CD4-positive, alpha-beta T cell treated with Interleukin-15 for 4 hours (primary cell): Measurements from ENCODE around the gene TMEM82.

Experiments used
- DNase-seq: peaks from one replicate; pipeline ENCODE4 v3.0.0-alpha.2; 2020; ENCODE audit warnings: low spot score

The TMEM82 gene

DNA sequence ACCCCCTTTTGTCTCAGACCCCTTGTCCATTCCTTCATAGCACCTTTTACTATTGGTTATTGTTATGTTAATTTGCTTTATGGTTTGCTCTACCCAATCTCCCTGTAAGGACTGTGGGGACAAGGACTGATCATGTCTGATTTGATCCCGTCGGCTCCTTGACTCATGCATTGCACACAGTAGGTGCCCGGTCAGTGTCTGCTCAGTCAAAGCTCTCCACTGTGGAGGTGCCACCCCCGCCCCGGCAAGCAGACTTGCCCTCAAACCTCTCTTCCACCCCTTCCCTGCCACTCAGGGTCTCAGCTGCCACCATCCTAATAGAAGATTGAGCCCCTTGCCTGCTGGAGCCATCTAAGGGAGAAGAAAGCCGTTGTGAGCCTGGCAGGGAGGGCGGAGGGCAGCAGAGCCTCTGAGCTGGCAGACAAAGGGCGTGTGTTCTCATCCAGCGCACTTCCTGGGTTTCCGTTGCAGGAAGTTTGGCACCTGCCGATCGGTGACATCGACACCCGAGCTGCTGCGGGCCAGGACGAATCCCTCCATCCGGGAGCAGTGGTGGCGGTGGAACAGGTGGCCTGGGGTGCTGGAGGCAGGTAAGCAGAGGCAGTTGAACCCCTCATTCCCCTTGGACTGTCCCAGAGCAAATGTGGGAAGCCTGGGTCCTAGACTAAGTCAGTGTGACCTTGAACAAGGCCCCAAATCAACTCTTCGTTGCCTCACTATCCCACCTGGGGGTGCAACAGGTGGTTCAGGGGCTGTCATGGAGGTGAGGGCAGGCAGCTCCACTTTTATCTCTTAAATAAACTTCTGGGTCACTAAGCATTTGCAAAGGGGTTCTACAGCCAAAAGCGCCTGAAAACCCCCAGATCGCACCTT lies 14.1 kb downstream of the TMEM82 start:
- no peak for DNase-seq

DNA sequence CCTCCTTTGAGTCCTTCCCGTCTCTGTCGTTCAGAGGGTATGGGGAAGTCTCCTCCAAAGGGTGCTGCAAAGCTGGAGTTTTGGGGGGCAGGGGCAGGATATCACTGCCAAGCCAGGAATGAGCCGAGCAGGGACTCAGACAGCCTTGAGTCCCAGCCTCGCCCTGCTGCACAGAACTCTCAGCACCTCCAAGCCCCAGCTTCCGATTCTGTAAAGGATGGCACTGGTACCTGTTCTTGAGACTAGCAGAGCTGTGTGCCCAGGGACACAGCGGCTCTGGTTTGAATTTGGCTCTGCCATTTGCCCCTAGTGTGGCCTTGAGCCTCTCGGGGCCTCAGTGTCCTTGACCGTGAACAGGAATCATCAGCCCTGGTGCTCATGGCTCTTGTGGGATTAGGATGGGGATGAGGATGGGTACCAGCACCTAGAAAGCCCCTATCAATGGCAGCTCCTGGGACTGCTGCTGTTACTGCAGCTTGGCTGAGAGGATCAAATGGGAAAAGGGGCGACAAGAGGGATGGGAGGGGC lies 14.8 kb downstream of the TMEM82 start:
- no peak for DNase-seq

DNA sequence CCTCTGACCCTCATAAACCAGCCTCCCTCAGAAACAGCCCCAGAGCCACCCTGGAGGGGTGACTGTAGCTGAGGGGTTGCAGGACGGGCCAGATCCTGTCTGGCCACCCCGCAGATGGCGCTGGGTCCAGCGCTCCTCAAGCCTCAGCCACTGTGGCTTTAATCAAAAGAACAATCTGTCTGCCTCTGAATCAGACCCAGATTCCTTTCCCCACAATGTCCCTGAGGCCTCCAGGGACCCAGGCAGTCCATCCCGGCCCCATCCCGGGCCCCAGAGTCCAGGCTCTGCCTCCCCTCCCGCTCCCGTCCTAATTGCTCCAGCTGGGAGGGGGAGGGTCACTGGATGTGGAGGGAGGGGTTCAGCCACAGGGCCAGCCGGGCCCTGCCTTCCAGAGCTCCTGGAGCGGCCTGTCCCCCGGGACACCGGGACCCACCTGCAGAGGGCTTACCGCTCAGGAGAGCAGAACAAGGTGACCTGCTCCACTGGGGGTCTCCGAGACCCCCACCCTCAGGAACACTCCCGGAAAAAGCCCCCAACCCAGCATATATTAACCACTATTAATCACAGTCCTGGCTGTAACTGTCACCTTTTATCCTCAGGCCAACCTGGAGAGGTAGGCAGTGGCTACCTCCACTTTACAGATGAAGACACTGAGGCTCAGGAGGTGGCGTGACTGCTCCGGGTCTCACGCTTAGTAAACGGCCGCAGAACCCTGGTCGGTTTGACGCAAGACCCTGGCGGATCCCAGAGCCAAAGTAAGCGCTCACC lies 15.5 kb downstream of the TMEM82 start:
- no peak for DNase-seq

DNA sequence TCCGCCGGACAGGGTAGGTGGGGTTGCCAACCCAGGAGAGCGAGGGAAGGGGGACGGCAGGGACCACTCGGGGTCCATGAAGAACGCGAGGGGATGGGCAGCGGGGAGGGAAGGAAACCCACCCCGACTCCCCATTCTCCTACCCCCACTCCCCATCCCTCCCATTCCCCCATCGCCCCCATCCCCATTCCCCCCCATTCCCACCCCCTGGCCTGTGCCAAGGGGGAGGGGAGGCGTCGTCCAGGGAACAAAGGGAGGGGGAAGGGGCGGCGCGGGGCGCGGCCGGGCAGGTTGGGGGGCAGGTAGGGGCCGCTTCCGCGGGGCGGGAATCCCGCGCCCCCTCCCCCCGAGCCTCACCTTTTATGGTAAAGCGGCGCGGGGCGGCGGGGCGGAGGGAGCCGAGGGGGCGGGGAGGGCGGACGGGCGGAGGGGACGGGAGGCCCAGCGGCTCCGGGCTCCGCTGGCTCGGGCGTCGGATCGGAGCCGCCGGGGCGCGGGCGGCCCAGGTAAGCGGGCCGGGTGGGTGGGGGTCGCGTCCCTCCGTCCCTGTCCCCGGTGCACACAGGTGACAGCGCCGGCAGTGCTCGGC lies 16.1 kb downstream of the TMEM82 start, which contains the start of gene FBLIM1:
TSS of gene FBLIM1 (plus strand) at position 453 of the 589 bp plus-strand sequence. CDS start 6,189 bp downstream, outside the sequence.
- DNase-seq, result no peak

DNA sequence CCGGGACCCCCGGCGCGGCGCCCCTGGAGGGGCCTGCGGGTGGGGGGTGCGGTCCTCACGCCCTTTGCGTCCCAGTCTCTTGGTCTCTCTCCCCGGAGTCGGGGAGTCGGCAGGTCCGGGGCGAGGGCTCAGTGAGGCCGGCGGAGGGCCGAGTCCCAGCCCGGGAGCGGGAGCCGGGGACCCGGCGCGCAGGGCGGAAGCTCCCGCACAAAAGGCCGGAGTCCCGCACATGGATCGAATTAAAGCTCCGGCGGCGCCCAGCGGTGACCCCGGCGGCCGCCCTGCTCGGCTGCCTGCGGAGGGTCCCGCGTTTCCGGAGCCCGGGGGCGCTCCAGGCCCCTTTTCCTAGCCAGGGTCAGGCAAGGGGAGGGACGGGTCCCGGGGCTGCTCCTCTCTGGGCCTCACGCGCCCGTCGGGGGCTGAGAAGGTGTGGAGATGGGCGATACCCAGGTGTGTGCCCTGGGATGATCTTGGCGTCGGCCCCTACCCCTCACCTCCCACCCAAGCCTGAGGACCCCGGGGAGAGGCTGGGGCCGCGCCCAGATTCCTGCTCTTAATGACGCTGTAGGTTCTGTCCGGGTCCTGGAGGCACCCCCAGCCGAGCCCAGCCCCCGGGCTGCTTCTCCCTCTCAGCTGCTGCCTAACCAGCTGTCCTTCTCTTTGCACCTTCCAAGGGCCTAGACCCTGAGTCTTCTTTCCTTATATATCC lies 16.8 kb downstream of the TMEM82 start:
- no peak for DNase-seq

DNA sequence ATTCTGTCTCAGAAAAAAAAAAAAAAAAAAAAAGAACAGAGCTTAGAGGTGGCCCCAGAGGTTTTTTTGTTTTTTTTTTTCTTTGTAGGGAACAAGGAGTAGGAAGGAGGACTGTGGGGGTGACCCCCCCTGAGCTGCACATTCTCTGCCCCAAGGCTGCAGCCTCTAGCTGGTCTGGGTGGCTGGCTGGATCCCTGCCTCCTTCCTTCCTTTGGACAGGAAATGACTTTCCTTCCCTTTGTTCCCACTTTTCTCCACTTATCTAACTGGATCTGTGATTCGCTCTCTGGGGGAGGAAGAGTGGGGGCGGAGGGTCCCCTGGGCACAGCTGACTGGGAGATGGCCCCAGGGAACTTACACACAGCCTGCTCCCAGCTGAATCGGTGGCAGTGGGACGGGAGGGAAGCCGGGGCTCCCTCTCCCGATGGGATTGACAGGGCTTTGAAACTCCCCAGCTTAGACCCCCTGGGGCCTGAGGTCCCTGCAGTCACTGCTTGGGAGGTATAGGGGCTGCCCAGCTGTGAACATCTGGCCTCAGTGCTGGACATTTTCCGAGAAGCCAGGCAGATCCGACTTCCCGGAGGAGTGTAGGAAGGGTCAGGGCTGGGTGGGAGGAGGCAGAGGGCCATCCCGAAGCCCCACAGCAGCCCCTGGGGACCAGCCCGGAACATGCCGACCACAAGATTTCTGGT lies 18.4 kb downstream of the TMEM82 start:
- DNase-seq, result no peak

DNA sequence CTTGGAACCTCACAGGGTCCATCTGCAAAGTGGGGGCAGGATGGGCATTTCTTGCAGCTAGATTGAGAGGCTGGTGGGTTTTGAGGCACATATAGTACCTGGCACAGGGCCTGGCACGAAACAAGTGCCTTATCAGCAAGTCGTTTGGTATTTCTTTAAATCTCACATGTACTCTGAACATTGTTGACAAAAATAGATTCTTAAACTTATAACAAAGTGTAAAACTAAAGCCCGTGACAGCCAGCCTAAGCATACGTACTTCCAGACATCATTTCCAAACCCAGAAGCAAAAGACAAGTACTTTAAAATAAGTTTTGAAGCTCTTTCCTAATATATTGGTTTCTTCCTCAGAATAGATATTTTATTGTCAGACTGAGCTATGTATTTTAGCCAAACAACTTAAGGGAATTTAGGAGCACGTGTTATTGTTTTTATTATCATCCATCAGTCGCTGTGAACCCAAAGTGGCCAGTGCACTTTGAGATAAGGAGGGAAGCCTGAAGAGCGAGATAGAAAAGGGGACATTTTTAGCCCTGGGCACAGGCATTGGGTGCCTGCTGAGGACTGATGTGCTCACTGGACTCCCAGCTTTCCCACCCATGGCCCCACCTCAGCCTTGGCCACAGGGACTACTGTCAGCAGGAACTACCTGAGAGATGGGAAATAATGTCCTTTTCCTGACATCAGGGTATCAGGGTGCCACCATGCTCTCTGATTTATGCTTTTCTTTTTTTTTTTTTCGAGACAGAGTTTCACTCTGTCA lies 19.2 kb downstream of the TMEM82 start:
- no peak for DNase-seq

DNA sequence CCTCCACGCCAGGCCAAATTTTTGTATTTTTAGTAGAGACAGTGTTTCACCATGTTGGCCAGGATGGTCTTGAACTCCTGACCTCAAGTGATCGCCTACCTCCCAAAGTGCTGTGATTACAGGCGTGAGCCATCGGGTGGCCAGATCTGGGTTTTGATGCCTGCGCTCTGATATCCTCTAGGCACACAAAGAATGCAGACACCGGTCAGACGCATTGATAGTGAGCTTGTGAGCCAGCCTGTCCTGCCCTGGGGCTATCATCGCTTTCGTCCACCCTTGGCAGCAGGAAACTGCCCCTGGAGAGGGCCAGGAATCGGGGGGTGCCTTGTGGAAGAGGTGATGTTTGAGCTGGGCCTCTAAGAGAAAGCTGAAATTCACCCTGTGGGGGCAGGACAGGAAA lies 20.2 kb downstream of the TMEM82 start:
- DNase-seq, result no peak

DNA sequence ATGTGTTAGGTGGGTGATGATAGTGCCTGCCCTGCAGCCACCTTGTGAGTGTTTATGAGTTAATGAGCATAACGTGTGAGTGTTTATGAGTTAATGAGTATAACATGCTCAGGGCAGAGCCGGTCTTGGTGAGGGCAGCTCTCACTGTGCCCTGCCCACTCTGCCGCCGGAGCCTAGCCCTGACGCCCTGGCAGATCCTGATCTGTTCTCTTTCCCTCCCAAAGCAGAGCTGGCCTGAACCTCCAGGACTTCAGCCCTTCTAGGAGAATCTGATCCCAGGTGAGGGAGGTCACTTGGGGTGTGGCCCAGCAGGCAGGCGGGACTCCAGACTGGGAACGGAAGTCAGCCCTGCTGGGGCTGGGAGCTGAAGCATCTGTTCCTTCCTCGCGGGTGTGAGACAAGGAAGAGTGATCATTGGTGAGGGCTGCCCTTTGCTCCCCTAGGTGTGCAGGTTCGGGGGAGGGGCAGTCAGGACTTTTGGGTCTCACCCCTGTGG lies 22.0 kb downstream of the TMEM82 start:
- DNase-seq, result no peak

DNA sequence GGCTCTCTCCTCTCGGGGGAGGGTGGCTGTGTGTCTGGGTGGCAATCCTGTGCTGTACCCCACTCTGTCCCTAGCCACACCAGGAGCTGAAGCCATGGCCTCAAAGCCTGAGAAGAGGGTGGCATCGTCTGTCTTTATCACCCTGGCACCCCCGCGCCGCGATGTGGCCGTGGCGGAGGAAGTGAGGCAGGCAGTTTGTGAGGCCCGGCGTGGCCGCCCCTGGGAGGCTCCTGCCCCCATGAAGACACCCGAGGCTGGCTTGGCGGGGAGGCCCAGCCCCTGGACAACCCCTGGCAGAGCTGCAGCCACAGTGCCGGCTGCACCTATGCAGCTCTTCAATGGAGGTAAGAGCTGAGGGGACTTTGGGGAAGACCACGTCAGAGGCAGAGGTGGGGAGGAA lies 22.6 kb downstream of the TMEM82 start:
- no peak for DNase-seq

DNA sequence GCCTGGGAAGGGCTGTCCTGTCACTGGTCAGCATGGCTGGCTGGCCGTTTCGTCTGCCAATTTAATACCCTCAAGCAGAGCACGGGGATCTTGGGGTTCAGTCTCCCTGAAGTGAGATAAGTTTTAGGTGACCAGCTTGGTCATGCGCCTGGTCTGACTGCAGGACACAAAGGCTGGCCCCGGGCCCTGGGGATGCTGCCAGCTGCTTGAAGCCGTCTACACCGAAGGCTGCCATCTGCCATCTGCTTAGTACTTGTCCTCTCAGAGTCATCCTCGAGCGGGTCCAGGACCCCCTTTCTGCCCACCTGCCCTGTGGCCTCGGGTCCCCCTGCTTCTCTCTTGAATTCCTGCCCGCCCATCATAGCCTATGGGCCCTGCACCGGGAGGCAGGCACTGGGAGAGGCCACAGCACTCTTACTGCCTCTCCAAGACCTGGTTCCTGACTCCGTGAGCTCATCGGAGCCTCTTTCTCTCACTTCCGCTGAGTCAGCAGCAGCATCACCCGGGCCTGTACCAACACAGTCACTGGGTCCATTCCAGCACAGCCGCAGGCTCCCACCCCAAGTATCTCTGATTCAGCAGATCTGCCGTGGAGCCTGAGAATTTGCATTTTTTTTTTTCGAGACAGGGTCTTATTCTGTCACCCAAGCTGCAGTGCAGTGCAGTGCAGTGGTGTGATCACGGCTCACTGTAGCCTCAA lies 23.3 kb downstream of the TMEM82 start:
- no peak for DNase-seq

DNA sequence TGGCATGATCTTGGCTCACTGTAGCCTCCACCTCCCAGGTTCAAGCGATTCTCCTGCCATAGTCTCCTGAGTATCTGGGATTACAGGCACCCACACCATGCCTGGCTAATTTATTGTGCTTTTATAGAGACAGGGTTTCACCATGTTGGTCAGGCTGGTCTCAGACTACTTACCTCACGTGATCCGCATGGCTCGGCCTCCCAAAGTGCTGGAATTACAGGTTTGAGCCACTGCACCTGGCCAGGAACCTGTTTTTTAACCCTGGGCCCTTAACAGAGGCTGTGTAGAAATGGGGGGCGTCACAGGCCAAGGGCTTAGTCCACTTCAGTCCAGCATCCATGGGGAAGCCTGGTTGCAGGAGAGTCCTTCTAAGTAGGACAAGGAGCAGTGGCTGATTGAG lies 25.6 kb downstream of the TMEM82 start:
- DNase-seq, result no peak

DNA sequence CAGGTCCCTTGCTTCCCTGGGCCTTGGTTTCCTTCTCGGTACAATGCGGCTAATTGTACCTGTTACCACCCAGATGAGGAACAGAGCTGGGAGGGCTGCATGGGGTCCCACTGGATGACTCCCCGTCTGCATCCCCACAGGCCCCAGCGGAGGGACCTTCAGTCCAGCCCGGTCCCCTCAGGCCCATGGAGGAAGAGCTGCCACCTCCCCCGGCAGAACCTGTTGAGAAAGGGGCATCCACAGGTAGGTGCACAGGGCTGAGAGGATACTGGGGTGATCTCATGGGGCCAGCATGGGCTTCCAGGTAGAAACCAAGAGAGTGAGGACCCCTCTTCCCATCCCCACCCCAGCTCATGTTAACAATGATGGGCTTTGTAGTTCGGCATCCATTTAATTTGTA lies 26.1 kb downstream of the TMEM82 start:
- no peak for DNase-seq

DNA sequence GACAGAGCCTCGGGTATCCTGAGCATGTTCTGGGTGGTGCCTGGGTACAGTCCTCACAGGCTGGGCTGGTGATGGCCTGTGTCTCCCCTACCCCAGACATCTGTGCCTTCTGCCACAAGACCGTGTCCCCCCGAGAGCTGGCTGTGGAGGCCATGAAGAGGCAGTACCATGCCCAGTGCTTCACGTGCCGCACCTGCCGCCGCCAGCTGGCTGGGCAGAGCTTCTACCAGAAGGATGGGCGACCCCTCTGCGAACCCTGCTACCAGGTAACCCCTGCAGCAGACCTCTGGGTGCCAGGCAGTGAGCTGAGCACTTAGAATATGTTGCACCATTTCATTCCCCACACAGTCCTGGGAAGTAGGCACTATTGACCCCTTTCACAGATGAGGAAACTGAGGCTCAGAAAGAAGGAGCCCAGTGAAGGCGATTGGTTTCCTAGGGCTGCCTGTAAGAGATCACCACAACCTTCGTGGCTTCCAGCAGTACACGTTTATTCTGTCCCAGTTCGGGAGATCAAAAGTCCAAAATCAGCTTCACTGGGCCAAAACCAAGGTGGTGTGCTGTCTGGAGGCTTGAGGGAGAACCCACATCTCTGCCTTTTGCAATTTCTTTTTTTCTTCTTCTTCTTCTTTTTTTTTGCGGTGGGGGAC lies 28.1 kb downstream of the TMEM82 start:
- DNase-seq, result no peak

DNA sequence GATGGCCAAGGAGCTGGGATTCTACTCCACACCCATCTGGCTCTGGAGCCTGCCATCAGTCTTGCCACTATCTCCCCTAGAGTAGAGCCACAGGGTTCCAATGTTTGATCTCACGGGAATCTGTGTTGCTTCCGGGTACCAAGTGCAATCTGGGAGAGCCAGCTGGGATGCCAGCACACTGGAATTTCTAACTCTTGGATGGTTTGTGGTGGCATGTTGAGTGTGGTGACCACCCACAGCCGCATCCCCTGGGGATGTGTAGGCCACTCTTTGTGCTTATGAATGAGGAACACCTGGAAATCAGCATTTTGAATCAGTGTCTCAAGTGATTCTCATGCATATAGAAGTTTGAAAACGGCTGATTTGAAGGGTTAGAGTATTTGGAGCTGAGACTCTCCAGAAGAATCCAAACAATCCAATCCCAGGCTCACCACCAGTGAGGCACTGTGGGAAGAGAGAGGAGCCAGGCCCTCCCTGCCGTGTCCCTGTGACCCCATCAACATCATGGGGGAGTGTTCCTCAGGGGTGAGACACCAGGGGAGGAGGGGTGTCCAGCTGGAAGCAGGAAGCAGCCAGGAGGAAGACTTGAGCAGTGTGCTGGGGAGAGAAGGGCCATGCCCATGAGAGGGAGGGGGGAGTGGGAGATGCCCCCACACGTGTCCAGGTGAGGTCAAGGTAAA lies 29.7 kb downstream of the TMEM82 start:
- no peak for DNase-seq

DNA sequence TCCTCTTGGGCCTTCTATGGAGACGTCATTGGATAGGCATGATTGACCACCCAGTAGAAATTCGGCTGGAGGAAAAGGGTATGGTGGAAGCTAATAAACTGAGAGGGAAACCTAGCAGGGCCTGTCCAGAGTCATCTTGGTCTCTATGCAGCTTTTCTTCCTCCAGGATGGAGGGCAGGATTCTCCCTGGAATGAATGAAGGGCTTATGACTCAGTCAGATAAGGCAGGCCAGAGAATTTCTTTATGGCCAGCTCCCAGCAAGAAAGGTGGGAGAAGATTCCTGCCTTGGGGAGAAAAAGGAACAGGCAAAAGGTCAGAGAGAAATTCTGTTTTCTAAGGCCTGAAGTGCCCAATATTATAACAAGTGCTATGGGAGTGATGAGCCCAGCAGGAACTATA lies 33.4 kb downstream of the TMEM82 start:
- no peak for DNase-seq

DNA sequence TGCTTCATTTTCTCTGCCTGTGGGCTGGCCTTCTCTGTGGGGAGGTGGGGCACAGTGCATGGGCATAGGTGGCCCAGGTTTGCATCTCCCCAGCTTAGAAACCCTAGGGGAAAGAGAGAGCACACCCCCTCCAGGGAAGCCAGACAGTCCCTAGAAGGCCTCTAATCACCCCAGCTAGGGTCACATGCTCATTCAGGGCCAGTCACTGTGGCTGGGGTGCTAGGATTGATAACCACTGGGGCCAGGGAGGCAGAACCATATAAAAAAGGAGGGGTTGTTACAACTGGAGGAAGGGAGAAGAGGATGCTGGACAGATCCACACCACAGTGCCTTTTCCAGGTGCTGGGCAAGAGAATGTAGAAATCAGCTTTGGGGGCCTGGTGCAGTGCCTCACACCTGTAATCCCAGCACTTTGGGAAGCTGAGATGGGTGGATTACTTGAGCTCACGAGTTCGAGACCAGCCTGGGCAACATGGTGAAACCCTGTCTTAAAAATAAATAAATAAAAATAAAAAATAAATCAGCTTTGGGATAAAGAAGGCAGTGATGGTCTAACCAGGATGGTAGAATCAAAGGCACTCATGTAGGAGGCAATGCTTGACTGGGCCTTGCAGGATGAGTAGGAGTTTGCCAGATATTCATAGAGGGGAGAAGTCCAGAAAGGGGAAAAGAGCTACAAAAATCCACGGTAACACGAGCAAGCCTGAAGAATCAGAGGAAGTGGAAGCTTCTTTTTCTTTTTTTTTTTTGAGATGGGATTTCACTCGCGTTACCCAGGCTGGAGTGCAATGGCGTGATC lies 35.8 kb downstream of the TMEM82 start:
- DNase-seq, result no peak

DNA sequence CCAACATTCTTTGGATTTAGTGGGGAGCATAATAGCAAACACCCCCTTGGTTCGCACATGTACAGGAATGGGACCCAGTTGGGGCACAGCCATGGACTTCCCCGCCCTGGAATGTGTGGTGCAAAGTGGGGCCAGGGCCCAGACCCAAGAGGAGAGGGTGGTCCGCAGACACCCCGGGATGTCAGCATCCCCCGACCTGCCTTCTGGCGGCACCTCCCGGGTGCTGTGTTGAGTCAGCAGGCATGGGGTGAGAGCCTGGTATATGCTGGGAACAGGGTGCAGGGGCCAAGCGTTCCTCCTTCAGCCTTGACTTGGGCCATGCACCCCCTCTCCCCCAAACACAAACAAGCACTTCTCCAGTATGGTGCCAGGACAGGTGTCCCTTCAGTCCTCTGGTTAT lies 43.4 kb downstream of the TMEM82 start:
- no peak for DNase-seq
